ENCODE results near the gene IFITM2. TPM values are rescaled to one million over a fixed set of nuclear protein-coding genes. Genes with fewer than 3 reads are reported as not detected.

The IFITM2 gene
- total and polyA plus RNA-seq, 2 experiments from 2014 or later = 91.2 to 857 TPM

DNA sequence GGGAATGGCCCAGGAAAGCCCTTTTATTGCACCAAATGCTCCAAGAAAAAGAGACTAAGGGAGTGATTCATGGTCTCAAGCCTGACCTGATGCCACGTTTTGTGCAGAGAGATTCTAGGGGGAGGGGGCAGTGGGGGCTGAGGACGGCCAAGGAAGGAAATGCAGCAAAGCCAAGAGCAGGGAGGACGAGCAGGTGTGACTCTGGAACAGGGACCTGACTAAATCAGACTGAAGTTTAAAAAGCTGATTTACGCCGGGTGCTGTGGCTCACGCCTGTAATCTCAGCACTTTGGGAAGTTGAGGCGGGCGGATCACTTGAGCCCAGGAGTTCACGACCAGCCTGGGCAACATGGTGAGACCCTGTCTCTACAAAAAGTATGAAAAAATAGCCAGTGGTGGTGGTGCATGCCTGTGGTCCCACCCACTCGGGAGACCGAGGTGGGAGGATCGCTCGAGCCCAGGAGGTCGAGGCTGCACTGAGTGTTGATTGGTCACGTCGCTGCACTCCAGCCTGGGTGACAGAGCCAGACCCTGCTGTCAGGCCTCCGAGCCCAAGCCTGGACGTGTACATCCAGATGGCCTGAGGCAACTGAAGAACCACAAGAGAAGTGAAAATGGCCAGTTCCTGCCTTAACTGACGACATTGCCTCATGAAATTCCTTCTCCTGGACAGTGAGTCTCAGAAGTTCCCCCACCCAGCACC lies 23.9 kb downstream of the IFITM2 start (continued):
- TF ChIP-seq, protein P1, sequence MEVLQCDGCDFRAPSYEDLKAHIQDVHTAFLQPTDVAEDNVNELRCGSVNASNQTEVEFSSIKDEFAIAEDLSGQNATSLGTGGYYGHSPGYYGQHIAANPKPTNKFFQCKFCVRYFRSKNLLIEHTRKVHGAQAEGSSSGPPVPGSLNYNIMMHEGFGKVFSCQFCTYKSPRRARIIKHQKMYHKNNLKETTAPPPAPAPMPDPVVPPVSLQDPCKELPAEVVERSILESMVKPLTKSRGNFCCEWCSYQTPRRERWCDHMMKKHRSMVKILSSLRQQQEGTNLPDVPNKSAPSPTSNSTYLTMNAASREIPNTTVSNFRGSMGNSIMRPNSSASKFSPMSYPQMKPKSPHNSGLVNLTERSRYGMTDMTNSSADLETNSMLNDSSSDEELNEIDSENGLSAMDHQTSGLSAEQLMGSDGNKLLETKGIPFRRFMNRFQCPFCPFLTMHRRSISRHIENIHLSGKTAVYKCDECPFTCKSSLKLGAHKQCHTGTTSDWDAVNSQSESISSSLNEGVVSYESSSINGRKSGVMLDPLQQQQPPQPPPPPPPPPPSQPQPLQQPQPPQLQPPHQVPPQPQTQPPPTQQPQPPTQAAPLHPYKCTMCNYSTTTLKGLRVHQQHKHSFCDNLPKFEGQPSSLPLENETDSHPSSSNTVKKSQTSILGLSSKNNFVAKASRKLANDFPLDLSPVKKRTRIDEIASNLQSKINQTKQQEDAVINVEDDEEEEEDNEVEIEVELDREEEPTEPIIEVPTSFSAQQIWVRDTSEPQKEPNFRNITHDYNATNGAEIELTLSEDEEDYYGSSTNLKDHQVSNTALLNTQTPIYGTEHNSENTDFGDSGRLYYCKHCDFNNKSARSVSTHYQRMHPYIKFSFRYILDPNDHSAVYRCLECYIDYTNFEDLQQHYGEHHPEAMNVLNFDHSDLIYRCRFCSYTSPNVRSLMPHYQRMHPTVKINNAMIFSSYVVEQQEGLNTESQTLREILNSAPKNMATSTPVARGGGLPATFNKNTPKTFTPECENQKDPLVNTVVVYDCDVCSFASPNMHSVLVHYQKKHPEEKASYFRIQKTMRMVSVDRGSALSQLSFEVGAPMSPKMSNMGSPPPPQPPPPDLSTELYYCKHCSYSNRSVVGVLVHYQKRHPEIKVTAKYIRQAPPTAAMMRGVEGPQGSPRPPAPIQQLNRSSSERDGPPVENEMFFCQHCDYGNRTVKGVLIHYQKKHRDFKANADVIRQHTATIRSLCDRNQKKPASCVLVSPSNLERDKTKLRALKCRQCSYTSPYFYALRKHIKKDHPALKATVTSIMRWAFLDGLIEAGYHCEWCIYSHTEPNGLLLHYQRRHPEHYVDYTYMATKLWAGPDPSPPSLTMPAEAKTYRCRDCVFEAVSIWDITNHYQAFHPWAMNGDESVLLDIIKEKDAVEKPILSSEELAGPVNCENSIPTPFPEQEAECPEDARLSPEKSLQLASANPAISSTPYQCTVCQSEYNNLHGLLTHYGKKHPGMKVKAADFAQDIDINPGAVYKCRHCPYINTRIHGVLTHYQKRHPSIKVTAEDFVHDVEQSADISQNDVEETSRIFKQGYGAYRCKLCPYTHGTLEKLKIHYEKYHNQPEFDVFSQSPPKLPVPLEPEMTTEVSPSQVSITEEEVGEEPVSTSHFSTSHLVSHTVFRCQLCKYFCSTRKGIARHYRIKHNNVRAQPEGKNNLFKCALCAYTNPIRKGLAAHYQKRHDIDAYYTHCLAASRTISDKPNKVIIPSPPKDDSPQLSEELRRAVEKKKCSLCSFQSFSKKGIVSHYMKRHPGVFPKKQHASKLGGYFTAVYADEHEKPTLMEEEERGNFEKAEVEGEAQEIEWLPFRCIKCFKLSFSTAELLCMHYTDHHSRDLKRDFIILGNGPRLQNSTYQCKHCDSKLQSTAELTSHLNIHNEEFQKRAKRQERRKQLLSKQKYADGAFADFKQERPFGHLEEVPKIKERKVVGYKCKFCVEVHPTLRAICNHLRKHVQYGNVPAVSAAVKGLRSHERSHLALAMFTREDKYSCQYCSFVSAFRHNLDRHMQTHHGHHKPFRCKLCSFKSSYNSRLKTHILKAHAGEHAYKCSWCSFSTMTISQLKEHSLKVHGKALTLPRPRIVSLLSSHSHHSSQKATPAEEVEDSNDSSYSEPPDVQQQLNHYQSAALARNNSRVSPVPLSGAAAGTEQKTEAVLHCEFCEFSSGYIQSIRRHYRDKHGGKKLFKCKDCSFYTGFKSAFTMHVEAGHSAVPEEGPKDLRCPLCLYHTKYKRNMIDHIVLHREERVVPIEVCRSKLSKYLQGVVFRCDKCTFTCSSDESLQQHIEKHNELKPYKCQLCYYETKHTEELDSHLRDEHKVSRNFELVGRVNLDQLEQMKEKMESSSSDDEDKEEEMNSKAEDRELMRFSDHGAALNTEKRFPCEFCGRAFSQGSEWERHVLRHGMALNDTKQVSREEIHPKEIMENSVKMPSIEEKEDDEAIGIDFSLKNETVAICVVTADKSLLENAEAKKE (CRISPR knock-in tag; IDR thresholded peaks at IDR 0.05) = no peak

DNA sequence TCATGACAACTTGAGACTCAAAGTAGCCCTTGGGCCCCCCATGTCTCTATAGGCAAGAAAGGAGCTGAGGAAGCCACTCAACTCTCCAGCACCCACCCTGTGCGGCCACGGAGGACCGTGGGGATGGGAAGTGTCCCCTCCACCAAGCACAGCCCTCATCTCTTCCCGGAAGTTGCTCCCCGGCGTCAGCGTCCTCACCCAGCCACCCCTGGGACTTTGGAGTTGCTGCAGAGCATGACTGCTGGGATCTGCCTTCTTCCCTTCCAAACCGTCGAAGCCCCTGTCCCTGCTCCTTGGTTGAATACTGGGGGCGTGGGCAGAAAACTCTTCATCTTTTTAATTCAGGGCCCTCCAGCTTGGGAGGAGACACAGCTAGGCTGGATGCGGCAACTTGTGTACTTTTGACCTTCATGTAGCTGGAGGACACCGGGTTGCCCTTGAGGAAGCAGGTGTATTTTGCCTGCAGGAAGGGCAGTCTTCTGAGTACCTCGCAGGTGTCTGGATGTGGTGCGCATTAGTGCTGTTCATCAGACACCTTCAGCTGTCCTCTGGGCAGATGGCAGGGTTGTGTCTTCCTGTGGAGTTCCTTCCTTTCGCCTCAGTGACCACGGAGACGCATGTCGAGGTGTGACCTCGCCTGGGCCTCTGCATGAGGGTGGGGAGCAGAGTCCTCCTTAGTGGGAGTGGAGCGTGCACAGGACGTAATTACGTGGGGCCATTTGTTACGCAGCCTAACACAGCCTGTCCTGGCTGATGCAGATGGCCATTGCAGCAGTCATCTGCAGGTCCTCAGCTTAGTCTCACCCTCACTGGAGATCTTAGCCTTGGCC lies 25.2 kb downstream of the IFITM2 start:
- no peaks in the 10 kb centered on the region for H3K9me2 ChIP-seq (ENCODE audit: insufficient read depth)
- H3F3A ChIP-seq (replicated peaks; ENCODE audit: low read depth) = peaks cover 14% of the 10 kb centered on the region; the same call in 1 of the 2 replicates
- no peaks in the 10 kb centered on the region for H4K20me1 ChIP-seq (replicated peaks; ENCODE audit: insufficient read depth)
- Mint-ChIP-seq H3K27ac (no peak overlapping the region), H3K27me3 (ENCODE audit: insufficient read depth, low read depth, poor library complexity) (peaks cover 22% of the 10 kb centered on the region), H3K4me1 (peaks cover 46% of the 10 kb centered on the region), H3K9me3 (peaks cover 13% of the 10 kb centered on the region), H3K36me3 (ENCODE audit: low read depth) (peaks cover 16% of the 10 kb centered on the region; the same call in 2 of the 3 replicates), H3K4me3 (no peak overlapping the region; the same call in 2 of the 3 replicates)
- no peaks in the 10 kb centered on the region for H3K79me2 ChIP-seq (replicated peaks; ENCODE audit: insufficient read depth)
- H3K4me2 ChIP-seq = peak overlapping the region; percentile 63
- peak overlapping the region; percentile 97; the same call in 1 of the 2 replicates for H3K27ac ChIP-seq (ENCODE audit: low read depth)
- no peaks in the 10 kb centered on the region; the same call in 1 of the 2 replicates for H3K36me3 ChIP-seq (ENCODE audit: insufficient read depth)
- no peak overlapping the region for H2AFZ ChIP-seq
- H3K4me1 ChIP-seq (ENCODE audit: insufficient read depth) = peaks cover 34% of the 10 kb centered on the region
- DNase-seq (ENCODE audit: low spot score) (no peak), ATAC-seq (no peak)
- no peak overlapping the region for H3K4me3 ChIP-seq
- no peaks in the 10 kb centered on the region for H3K27me3 ChIP-seq (ENCODE audit: insufficient read depth)
- no peak for TF ChIP-seq CREB1 (CRISPR knock-in tag; IDR thresholded peaks at IDR 0.05; ENCODE audit: low read depth)
- TF ChIP-seq, protein P2, sequence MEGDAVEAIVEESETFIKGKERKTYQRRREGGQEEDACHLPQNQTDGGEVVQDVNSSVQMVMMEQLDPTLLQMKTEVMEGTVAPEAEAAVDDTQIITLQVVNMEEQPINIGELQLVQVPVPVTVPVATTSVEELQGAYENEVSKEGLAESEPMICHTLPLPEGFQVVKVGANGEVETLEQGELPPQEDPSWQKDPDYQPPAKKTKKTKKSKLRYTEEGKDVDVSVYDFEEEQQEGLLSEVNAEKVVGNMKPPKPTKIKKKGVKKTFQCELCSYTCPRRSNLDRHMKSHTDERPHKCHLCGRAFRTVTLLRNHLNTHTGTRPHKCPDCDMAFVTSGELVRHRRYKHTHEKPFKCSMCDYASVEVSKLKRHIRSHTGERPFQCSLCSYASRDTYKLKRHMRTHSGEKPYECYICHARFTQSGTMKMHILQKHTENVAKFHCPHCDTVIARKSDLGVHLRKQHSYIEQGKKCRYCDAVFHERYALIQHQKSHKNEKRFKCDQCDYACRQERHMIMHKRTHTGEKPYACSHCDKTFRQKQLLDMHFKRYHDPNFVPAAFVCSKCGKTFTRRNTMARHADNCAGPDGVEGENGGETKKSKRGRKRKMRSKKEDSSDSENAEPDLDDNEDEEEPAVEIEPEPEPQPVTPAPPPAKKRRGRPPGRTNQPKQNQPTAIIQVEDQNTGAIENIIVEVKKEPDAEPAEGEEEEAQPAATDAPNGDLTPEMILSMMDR (conservative IDR thresholded peaks at IDR 0.05; ENCODE audit: low read depth in 2 of 2) = no peak
- no peak for TF ChIP-seq STAT1 (IDR thresholded peaks at IDR 0.05; ENCODE audit: unreplicated experiment)
- no peak for TF ChIP-seq JUNB (IDR thresholded peaks at IDR 0.05; ENCODE audit: unreplicated experiment)
- TF ChIP-seq, protein P3, sequence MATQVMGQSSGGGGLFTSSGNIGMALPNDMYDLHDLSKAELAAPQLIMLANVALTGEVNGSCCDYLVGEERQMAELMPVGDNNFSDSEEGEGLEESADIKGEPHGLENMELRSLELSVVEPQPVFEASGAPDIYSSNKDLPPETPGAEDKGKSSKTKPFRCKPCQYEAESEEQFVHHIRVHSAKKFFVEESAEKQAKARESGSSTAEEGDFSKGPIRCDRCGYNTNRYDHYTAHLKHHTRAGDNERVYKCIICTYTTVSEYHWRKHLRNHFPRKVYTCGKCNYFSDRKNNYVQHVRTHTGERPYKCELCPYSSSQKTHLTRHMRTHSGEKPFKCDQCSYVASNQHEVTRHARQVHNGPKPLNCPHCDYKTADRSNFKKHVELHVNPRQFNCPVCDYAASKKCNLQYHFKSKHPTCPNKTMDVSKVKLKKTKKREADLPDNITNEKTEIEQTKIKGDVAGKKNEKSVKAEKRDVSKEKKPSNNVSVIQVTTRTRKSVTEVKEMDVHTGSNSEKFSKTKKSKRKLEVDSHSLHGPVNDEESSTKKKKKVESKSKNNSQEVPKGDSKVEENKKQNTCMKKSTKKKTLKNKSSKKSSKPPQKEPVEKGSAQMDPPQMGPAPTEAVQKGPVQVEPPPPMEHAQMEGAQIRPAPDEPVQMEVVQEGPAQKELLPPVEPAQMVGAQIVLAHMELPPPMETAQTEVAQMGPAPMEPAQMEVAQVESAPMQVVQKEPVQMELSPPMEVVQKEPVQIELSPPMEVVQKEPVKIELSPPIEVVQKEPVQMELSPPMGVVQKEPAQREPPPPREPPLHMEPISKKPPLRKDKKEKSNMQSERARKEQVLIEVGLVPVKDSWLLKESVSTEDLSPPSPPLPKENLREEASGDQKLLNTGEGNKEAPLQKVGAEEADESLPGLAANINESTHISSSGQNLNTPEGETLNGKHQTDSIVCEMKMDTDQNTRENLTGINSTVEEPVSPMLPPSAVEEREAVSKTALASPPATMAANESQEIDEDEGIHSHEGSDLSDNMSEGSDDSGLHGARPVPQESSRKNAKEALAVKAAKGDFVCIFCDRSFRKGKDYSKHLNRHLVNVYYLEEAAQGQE (IDR thresholded peaks at IDR 0.05; ENCODE audit: unreplicated experiment) = no peak
- no peak for TF ChIP-seq EZH2 (IDR thresholded peaks at IDR 0.05; ENCODE audit: low read depth, unreplicated experiment)
- no peak for TF ChIP-seq ZNF331 (CRISPR knock-in tag; IDR thresholded peaks at IDR 0.05; ENCODE audit: low read depth)
- TF ChIP-seq NANOG (IDR thresholded peaks at IDR 0.05; ENCODE audit: borderline replicate concordance) = no peak
- TF ChIP-seq ZNF114 (CRISPR knock-in tag; IDR thresholded peaks at IDR 0.05) = no peak
